ENCODE results near the gene RRP36.

- TF ChIP-seq POLR2A (IDR thresholded peaks at IDR 0.05) (no peak), CTCF (IDR thresholded peaks at IDR 0.05) (no peak)
Observed at GRCh38 chr6:43058531-43058930, 37.1 kb downstream of the RRP36 start.

Measured in thyroid gland (tissue), 4 donors.